ENCODE data around the gene ITGB2.

- TF ChIP-seq PRDM15 (CRISPR knock-in tag; IDR thresholded peaks at IDR 0.05) (no peak), CTCF (IDR thresholded peaks at IDR 0.05) (no peak), E2F1 (CRISPR knock-in tag; IDR thresholded peaks at IDR 0.05) (no peak), EMX1 (CRISPR knock-in tag; IDR thresholded peaks at IDR 0.05) (no peak), AFF4 (CRISPR knock-in tag; IDR thresholded peaks at IDR 0.05; ENCODE audit: borderline replicate concordance) (no peak), TCF7 (CRISPR knock-in tag; IDR thresholded peaks at IDR 0.05; ENCODE audit: low read depth) (no peak), NR2C2 (CRISPR knock-in tag; IDR thresholded peaks at IDR 0.05) (no peak)
Observed at GRCh38 chr21:44874240-44874496, 46.5 kb downstream of the ITGB2 start.
